OCI-LY7 (cell line): ENCODE measurements around the gene AP4B1.

Experiments
- EZH2phosphoT487 ChIP-seq: fragments of 200-600 bp; sonication (generic); IDR thresholded peaks from 2 replicates; pipeline ENCODE4 v1.6.1; 2018; ENCODE audit warnings: low read depth, borderline replicate concordance, mild to moderate bottlenecking, mixed run types, antibody characterized with exemption, low read length, moderate library complexity, mixed read lengths
- TF ChIP-seq, protein P1 (sequence below): fragments of 200-600 bp; sonication (generic); conservative IDR thresholded peaks from 2 replicates; pipeline ENCODE4 v1.5.1; 2014; ENCODE audit warnings: mild to moderate bottlenecking, antibody characterized with exemption, low read length, moderate library complexity, mixed read lengths

DNA sequence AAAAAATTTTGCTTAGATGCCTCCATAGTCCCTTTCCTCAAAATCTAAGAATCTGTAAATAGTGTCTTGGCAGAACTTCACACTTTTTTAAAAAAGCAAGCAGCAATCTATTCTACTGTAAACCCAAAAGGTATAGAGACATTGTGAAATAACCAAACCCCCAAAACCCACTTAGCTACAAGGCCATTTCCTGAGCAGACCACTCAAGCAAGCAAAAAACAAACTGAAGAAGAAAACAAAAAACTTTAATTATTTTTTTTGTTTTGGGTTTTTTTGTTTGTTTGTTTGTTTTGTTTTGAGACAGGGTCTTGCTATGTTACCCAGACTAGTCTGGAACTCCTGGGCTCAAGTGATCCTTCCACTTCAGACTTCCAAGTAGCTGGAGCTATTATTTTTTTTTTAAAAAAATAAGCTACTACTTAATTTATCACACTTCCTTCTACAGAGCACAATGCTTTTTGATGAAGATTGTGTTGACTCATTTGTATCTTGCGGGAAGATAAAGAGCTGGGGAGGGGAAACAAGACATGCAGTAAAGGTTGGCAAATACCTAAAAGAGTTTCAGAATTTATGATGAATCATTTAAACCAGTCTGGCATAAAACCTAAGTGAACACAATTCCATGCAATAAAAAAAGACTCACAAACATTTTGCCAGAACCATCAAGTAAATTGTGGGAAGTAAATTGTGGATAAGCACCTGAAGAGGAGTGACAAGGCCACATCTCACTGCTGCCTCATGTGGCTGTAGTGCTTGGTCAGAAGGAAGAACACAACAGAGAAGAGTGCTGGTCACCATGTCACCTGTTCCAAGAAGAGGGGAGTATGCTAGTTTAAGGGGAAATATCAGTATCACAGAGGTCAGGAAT lies 30.4 kb downstream of the AP4B1 start:
- TF ChIP-seq, protein P1, sequence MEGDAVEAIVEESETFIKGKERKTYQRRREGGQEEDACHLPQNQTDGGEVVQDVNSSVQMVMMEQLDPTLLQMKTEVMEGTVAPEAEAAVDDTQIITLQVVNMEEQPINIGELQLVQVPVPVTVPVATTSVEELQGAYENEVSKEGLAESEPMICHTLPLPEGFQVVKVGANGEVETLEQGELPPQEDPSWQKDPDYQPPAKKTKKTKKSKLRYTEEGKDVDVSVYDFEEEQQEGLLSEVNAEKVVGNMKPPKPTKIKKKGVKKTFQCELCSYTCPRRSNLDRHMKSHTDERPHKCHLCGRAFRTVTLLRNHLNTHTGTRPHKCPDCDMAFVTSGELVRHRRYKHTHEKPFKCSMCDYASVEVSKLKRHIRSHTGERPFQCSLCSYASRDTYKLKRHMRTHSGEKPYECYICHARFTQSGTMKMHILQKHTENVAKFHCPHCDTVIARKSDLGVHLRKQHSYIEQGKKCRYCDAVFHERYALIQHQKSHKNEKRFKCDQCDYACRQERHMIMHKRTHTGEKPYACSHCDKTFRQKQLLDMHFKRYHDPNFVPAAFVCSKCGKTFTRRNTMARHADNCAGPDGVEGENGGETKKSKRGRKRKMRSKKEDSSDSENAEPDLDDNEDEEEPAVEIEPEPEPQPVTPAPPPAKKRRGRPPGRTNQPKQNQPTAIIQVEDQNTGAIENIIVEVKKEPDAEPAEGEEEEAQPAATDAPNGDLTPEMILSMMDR: peak; percentile 85
- TF ChIP-seq EZH2phosphoT487: no peak
